CD14-positive monocyte (primary cell): Measurements from ENCODE around the gene PPFIA4. TPM values are rescaled to one million over a fixed set of nuclear protein-coding genes. Genes with fewer than 3 reads are reported as not detected.

ENCODE experiments used
- DNase-seq, 3 donors: peaks; one replicate each; pipeline ENCODE4 v3.0.0-alpha.2; 2011 to 2022
- H2AFZ ChIP-seq: 2 replicates; pipeline ENCODE4 v1.6.0; 2012; ENCODE audit warnings: mild to moderate bottlenecking, low read depth, low read length, inconsistent platforms; ENCODE audit not compliant: insufficient read depth, poor library complexity, severe bottlenecking
- H3K27ac ChIP-seq, 2 donors: 1 replicate in 1 of 2; 2 replicates in 1 of 2; pipeline ENCODE4 v1.5.1; 2012 to 2013; ENCODE audit warnings: low read length in 2 of 2, control low read depth in 1 of 2, inconsistent platforms in 1 of 2, low read depth in 1 of 2, mild to moderate bottlenecking in 1 of 2
- H3K27me3 ChIP-seq, 2 donors: one replicate each; pipeline versions ENCODE4 v1.6.0 to v1.6.1; 2011 to 2013; ENCODE audit warnings: low read length in 2 of 2; ENCODE audit not compliant: control insufficient read depth in 2 of 2, insufficient read depth in 2 of 2
- H3K36me3 ChIP-seq, 2 donors: replicated peaks in 1 of 2; 1 replicate in 1 of 2; 2 replicates in 1 of 2; pipeline versions ENCODE4 v1.5.1 to v1.6.1; 2012 to 2013; ENCODE audit warnings: low read length in 2 of 2, control low read depth in 1 of 2, inconsistent platforms in 1 of 2, mild to moderate bottlenecking in 1 of 2; ENCODE audit not compliant: insufficient read depth in 2 of 2, control insufficient read depth in 1 of 2
- H3K4me1 ChIP-seq, 2 donors: 1 replicate in 1 of 2; 2 replicates in 1 of 2; pipeline versions ENCODE4 v1.5.1 to v1.6.1; 2012 to 2013; ENCODE audit warnings: low read length in 2 of 2, control low read depth in 1 of 2, inconsistent platforms in 1 of 2, mild to moderate bottlenecking in 1 of 2, moderate library complexity in 1 of 2; ENCODE audit not compliant: insufficient read depth in 2 of 2, control insufficient read depth in 1 of 2
- H3K4me2 ChIP-seq: replicated peaks from 2 replicates; pipeline ENCODE3; 2012; ENCODE audit warnings: low read length, moderate library complexity, mild to moderate bottlenecking; ENCODE audit not compliant: poor library complexity, severe bottlenecking; ENCODE audit errors: extremely low read depth
- H3K4me3 ChIP-seq, 3 experiments: fragments of 200-600 bp in 1 of 3; sonication (generic) in 1 of 3; replicated peaks in 1 of 3; 1 replicate in 2 of 3; 2 replicates in 1 of 3; pipeline ENCODE4 v1.5.1; 2011 to 2013; ENCODE audit warnings: low read length in 3 of 3, mild to moderate bottlenecking in 3 of 3, control low read depth in 2 of 3, low read depth in 2 of 3, inconsistent platforms in 1 of 3, moderate library complexity in 1 of 3
- H3K79me2 ChIP-seq: 2 replicates; pipeline ENCODE4 v1.6.0; 2012; ENCODE audit warnings: mild to moderate bottlenecking, control low read depth, inconsistent platforms, low read length, moderate library complexity; ENCODE audit not compliant: insufficient read depth
- H3K9ac ChIP-seq: 2 replicates; pipeline ENCODE4 v1.6.0; 2017; ENCODE audit warnings: low read length, mild to moderate bottlenecking; ENCODE audit not compliant: insufficient read depth, poor library complexity, severe bottlenecking
- H3K9me3 ChIP-seq, 2 donors: replicated peaks in 1 of 2; 1 replicate in 1 of 2; 2 replicates in 1 of 2; pipeline versions ENCODE4 v1.5.1 to v1.6.1; 2012 to 2013; ENCODE audit warnings: low read length in 2 of 2, control low read depth in 1 of 2; ENCODE audit not compliant: control insufficient read depth in 1 of 2, insufficient read depth in 1 of 2
- H4K20me1 ChIP-seq: 2 replicates; pipeline ENCODE4 v1.6.0; 2012; ENCODE audit warnings: mild to moderate bottlenecking, low read length, control low read depth, moderate library complexity; ENCODE audit not compliant: insufficient read depth
- H3K27ac Mint-ChIP-seq, 7 donors: one replicate each; pipeline ENCODE4 v1.8.0; 2020; ENCODE audit warnings: mild to moderate bottlenecking in 7 of 7, mixed read lengths in 7 of 7, moderate library complexity in 6 of 7, inconsistent platforms in 2 of 7
- H3K27me3 Mint-ChIP-seq, 3 donors: one replicate each; pipeline ENCODE4 v1.8.0; 2021 to 2022; ENCODE audit warnings: low read depth in 3 of 3, mild to moderate bottlenecking in 3 of 3, mixed read lengths in 3 of 3, moderate library complexity in 3 of 3, inconsistent platforms in 1 of 3
- H3K36me3 Mint-ChIP-seq, 2 donors: one replicate each; pipeline ENCODE4 v1.8.0; 2020; ENCODE audit warnings: mixed read lengths in 2 of 2, inconsistent platforms in 1 of 2, mild to moderate bottlenecking in 1 of 2
- H3K4me1 Mint-ChIP-seq: one replicate; pipeline ENCODE4 v1.8.0; 2020; ENCODE audit warnings: mild to moderate bottlenecking, mixed read lengths
- H3K4me3 Mint-ChIP-seq, 2 donors: one replicate each; pipeline ENCODE4 v1.8.0; 2020; ENCODE audit warnings: mild to moderate bottlenecking in 2 of 2, mixed read lengths in 2 of 2, moderate library complexity in 1 of 2
- H3K9me3 Mint-ChIP-seq, 7 donors: one replicate each; pipeline ENCODE4 v1.8.0; 2020 to 2022; ENCODE audit warnings: mixed read lengths in 7 of 7, mild to moderate bottlenecking in 6 of 7, moderate library complexity in 6 of 7, inconsistent platforms in 2 of 7
- CTCF ChIP-seq: fragments of 200-600 bp; IDR thresholded peaks from one replicate; pipeline ENCODE4 v1.8.0; 2022; ENCODE audit warnings: antibody characterized with exemption, mild to moderate bottlenecking
- WGBS: methylation state at CpG from one replicate; pipeline ENCODE4 v1.1.5; 2013; ENCODE audit warnings: missing lambda C conversion rate; ENCODE audit not compliant: insufficient coverage; 5-methylcytosine and 5-hydroxymethylcytosine counted together
- intact Hi-C, 2 donors: fragments of 100-400 bp; cut with micrococcal nuclease; formaldehyde crosslinking; loops; one replicate each; pipeline versions ENCODE4 v1.15.0 to v1.15.1; 2023
- polyA plus RNA-seq, 3 donors: library from polyadenylated mRNA; depleted of rRNA in 1 of 3; unstranded in 2 of 3; stranded (reverse) in 1 of 3; fragments of 300-500 nt in 2 of 3; fragments of >200 nt in 1 of 3; fragmentation: Illumina TruSeq in 2 of 3; gene quantifications; 1 replicate in 2 of 3; 2 replicates in 1 of 3; pipeline ENCODE4 v1.2.3, GENCODE V29; 2012 to 2021

The PPFIA4 gene
- polyA plus RNA-seq, 3 donors = 0.52 to 1.0 (median 0.97) TPM

DNA sequence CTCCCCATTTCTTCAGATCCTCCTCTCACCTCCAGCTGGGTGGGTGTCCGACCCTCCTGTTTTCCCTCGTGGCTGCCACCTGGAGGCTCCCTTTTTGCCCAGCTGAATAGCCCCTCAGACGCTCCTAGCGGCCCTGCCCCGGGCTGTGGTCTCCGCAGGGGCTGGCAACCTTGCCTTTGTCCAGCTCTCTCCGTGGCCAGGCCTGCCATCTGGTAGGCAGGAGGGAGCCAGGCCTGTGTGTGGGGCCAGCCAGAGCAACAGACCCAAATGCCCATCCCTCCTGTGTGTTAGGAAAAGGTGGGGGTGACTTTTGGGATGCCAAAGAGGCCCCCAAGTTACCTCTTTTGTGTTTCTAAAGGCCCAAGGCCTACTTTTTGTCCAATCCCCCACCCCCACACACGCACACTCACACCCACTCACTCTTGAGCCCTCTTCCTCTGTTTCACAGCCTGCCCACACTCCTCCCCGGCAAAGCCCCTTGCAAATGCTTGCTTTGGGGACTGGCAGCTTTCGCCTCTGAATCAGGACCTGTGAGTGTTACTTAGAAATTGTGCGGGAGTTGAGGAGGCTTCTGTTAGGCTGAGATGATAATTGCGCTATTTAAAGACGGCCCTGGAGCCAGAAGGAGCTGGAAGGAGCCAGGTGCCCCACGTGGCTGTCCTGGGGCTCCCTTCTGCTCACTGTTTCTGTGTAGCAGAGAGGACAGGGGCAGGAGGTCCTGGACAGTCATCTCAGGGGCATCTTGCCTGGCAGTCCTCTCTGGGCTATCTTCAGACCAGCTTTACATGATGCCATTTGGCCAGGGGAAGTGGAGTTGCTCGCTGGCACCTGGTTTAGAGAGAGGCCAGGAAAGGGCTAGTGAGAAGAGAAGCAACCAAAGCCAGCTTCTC, 9.1 kb downstream of the PPFIA4 start:
- H3K9me3 Mint-ChIP-seq = no peaks in the 10 kb centered on the region
- WGBS = 88% methylated on average over 15 of the region's 15 CpGs
- intact Hi-C loops = loop anchor here in 1 of 2 donors (5.0 kb wide), 1 partner anchor 232 kb away; no protein-coding TSS in a partner anchor

DNA sequence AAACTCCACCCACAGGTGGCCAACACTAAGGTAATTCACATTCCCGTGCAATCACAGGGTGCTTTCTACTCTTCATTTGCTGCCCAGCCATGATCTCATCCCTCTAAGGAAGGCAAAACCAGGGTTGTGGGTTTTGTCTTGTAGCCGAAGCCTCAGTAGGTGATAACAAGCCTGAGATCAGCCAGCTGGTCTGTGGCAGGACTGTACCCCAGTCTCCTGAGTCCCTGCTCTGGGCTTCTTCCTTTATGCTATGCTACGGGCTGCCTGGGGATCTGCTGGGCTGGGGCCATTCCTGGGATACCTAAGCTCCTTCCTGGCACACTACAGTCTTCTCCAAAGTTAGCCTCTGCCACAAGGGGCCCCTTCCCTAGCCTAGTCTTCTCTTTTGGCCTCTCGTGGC, 9.8 kb downstream of the PPFIA4 start:
- peaks cover 4 to 30% (median 14%) of the 10 kb centered on the region in 3 donors for H3K27me3 Mint-ChIP-seq
- no peak overlapping the region for H3K4me3 ChIP-seq
- no peaks in the 10 kb centered on the region for H3K9me3 Mint-ChIP-seq
- H3K27me3 ChIP-seq = peaks cover 0 to 2% of the 10 kb centered on the region in 2 donors
- TF ChIP-seq CTCF = no peak
- no peaks in the 10 kb centered on the region for H3K9me3 ChIP-seq
- no peak overlapping the region for H3K4me2 ChIP-seq
- no peaks in the 10 kb centered on the region for H3K36me3 ChIP-seq
- no peak overlapping the region for H2AFZ ChIP-seq
- no peaks in the 10 kb centered on the region for H3K79me2 ChIP-seq
- no peak overlapping the region for H3K27ac Mint-ChIP-seq
- no peak overlapping the region for H3K9ac ChIP-seq
- intact Hi-C loops = loop anchor here in 1 of 2 donors (5.0 kb wide), 1 partner anchor 231 kb away; no protein-coding TSS in a partner anchor
- no peak overlapping the region for H3K27ac ChIP-seq
- DNase-seq = peak in 1 of 3 donors; percentile 1
- no peak overlapping the region for H3K4me3 Mint-ChIP-seq
- 100% methylated on average over 1 of the region's 4 CpGs for WGBS
- no peaks in the 10 kb centered on the region for H3K4me1 ChIP-seq
- H3K36me3 Mint-ChIP-seq = no peaks in the 10 kb centered on the region
- H3K4me1 Mint-ChIP-seq = peaks cover 12% of the 10 kb centered on the region
- no peaks in the 10 kb centered on the region for H4K20me1 ChIP-seq

More for the DNA sequence above, 9.1 kb downstream of the PPFIA4 start:
- Histone ChIP-seq H3K9ac (no peak overlapping the region), H4K20me1 (no peaks in the 10 kb centered on the region), H3K36me3 (no peaks in the 10 kb centered on the region), H3K9me3 (no peaks in the 10 kb centered on the region), H3K4me1 (no peaks in the 10 kb centered on the region), H3K27me3 (peaks cover 0 to 2% of the 10 kb centered on the region in 2 donors), H3K4me2 (no peak overlapping the region), H2AFZ (no peak overlapping the region), H3K27ac (no peak overlapping the region), H3K4me3 (no peak overlapping the region), H3K79me2 (no peaks in the 10 kb centered on the region)
- no peak for TF ChIP-seq CTCF
- Mint-ChIP-seq H3K4me3 (no peak overlapping the region), H3K27ac (no peak overlapping the region), H3K36me3 (no peaks in the 10 kb centered on the region), H3K27me3 (peaks cover 4 to 27% (median 14%) of the 10 kb centered on the region in 3 donors), H3K4me1 (peaks cover 12% of the 10 kb centered on the region)
- no peak for DNase-seq
